ENCODE measurements around the gene EIF4A3. TPM values are rescaled to one million over a fixed set of nuclear protein-coding genes. Genes with fewer than 3 reads are reported as not detected.

Gene EIF4A3
- 190 and 192 TPM in 2 replicates for total RNA-seq (2022)
- Bru-seq, nascent RNA: percentile 89 among the genes with signal in this experiment
- percentile 92 among the genes with signal in this experiment for BruChase-seq, experiment 1, labeled RNA remaining after a 2-hour chase
- percentile 97 among the genes with signal in this experiment for BruChase-seq, experiment 2, labeled RNA remaining after a 6-hour chase
- long read RNA-seq, transcript EIF4A3-201 (12 exons, 1,734 nt): major isoform, 535 of 556 reads
- long read RNA-seq, partial matches to known transcripts: 7 of 556 reads
- long read RNA-seq, other reads (novel, unspliced or antisense): 12 of 556 reads

GRCh38 chr17:80147035-80147822, at the start of gene EIF4A3:
EIF4A3 (minus strand) TSS chr17:80147128; CDS start chr17:80146961, 167 bp downstream.
- TSS peak; percentile 75 for BruUV-seq (replicated peaks)
- CTCF ChIA-PET: interaction anchor here (1.0 kb wide), 1 partner anchor 23 kb away, joined by 3 read pairs; no protein-coding TSS in a partner anchor

GRCh38 chr17:80196652-80197051, 49.7 kb upstream of the EIF4A3 start:
- peaks cover 6% of the 10 kb centered on the region for H3K36me3 Mint-ChIP-seq (ENCODE audit: insufficient read depth, unreplicated experiment)
- no peak overlapping the region for H3K4me3 Mint-ChIP-seq (ENCODE audit: unreplicated experiment)
- no peaks in the 10 kb centered on the region for H3K4me1 Mint-ChIP-seq (ENCODE audit: low read depth, unreplicated experiment)
- POLR2A ChIA-PET: no interaction called here
- Histone ChIP-seq H3K4me3 (ENCODE audit: low read depth, low read length) (no peak overlapping the region), H3K36me3 (ENCODE audit: control insufficient read depth, insufficient read depth, low read length) (no peaks in the 10 kb centered on the region), H3K4me1 (no peaks in the 10 kb centered on the region), H3K27me3 (replicated peaks; ENCODE audit: control insufficient read depth, insufficient read depth, low read length) (no peaks in the 10 kb centered on the region), H3K9me3 (no peaks in the 10 kb centered on the region)
- CTCF ChIA-PET: interaction anchor here (0.9 to 1.0 kb wide), 2 partner anchors 72 to 96 kb away, joined by 3 read pairs; no protein-coding TSS in a partner anchor
- H3K27me3 Mint-ChIP-seq (ENCODE audit: insufficient read depth, unreplicated experiment): no peaks in the 10 kb centered on the region
- H3K27ac Mint-ChIP-seq (ENCODE audit: unreplicated experiment): no peak overlapping the region
- intact Hi-C loops (cut with micrococcal nuclease; ENCODE audit: unreplicated experiment): loop anchor here (5.0 kb wide), 1 partner anchor 166 kb away; no protein-coding TSS in a partner anchor
- DNase-seq: no peak
- no TSS peak for BruUV-seq (replicated peaks)
- TF ChIP-seq, protein P1, sequence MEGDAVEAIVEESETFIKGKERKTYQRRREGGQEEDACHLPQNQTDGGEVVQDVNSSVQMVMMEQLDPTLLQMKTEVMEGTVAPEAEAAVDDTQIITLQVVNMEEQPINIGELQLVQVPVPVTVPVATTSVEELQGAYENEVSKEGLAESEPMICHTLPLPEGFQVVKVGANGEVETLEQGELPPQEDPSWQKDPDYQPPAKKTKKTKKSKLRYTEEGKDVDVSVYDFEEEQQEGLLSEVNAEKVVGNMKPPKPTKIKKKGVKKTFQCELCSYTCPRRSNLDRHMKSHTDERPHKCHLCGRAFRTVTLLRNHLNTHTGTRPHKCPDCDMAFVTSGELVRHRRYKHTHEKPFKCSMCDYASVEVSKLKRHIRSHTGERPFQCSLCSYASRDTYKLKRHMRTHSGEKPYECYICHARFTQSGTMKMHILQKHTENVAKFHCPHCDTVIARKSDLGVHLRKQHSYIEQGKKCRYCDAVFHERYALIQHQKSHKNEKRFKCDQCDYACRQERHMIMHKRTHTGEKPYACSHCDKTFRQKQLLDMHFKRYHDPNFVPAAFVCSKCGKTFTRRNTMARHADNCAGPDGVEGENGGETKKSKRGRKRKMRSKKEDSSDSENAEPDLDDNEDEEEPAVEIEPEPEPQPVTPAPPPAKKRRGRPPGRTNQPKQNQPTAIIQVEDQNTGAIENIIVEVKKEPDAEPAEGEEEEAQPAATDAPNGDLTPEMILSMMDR (IDR thresholded peaks at IDR 0.05; ENCODE audit: insufficient read depth in 1 of 2, low read depth in 1 of 2, low read length in 1 of 2, severe bottlenecking in 1 of 2, unreplicated experiment in 1 of 2): no peak
- H3K9me3 Mint-ChIP-seq (ENCODE audit: unreplicated experiment): no peaks in the 10 kb centered on the region

More at GRCh38 chr17:80147035-80147822, at the start of gene EIF4A3:
- H3K36me3 ChIP-seq (ENCODE audit: control insufficient read depth, insufficient read depth, low read length): peaks cover 5% of the 10 kb centered on the region
- POLR2A ChIA-PET: interaction anchor here (0.7 kb wide), 1 partner anchor 46 kb away, joined by 3 read pairs; the partner anchor contains the start of gene GAA
- peak; percentile 99 for DNase-seq
- Mint-ChIP-seq H3K4me1 (ENCODE audit: low read depth, unreplicated experiment) (peaks cover 11% of the 10 kb centered on the region), H3K27ac (ENCODE audit: unreplicated experiment) (peak within 1 kb of the TSS; percentile 55), H3K36me3 (ENCODE audit: insufficient read depth, unreplicated experiment) (peaks cover 55% of the 10 kb centered on the region), H3K9me3 (ENCODE audit: unreplicated experiment) (peaks cover 3% of the 10 kb centered on the region), H3K27me3 (ENCODE audit: insufficient read depth, unreplicated experiment) (no peaks in the 10 kb centered on the region), H3K4me3 (ENCODE audit: unreplicated experiment) (peak within 1 kb of the TSS; percentile 81)
- peaks cover 10% of the 10 kb centered on the region for H3K4me1 ChIP-seq
- no peaks in the 10 kb centered on the region for H3K27me3 ChIP-seq (replicated peaks; ENCODE audit: control insufficient read depth, insufficient read depth, low read length)
- H3K4me3 ChIP-seq (ENCODE audit: low read depth, low read length): peak within 1 kb of the TSS; percentile 99
- intact Hi-C loops (cut with micrococcal nuclease; ENCODE audit: unreplicated experiment): loop anchor here (1.0 to 5.0 kb wide), 2 partner anchors 28 to 75 kb away; partner anchors contain the start of genes SGSH and SLC26A11
- TF ChIP-seq, protein P1 (IDR thresholded peaks at IDR 0.05; ENCODE audit: insufficient read depth in 1 of 2, low read depth in 1 of 2, low read length in 1 of 2, severe bottlenecking in 1 of 2, unreplicated experiment in 1 of 2): no peak
- H3K9me3 ChIP-seq: no peaks in the 10 kb centered on the region
